ENCODE data around the gene LPIN1. TPM values are rescaled to one million over a fixed set of nuclear protein-coding genes. Genes with fewer than 3 reads are reported as not detected.

The LPIN1 gene
- total RNA-seq, 1 experiment from 2014 or later = 38.5 TPM

DNA sequence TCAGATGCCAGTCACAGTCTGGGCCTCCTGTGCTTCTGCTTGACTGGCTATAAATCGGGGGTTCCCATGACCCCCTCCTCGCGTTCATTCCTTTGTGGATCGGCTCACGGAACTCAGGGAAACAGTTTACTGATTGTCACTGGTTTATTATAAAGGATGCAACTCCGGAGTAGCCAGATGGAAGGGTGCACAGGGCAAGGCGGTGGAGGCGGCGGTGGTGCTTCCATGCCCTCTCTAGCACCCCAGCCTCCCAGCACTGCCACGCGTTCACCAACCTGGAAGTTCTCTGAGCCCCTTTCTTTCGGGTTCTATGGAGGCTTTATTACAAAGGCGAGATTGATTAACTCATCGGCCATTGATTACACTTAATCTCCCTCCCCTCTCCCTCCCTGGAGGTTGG is 15.6 kb downstream of the LPIN1 start:
- no peak for DNase-seq (ENCODE audit: low read depth)

DNA sequence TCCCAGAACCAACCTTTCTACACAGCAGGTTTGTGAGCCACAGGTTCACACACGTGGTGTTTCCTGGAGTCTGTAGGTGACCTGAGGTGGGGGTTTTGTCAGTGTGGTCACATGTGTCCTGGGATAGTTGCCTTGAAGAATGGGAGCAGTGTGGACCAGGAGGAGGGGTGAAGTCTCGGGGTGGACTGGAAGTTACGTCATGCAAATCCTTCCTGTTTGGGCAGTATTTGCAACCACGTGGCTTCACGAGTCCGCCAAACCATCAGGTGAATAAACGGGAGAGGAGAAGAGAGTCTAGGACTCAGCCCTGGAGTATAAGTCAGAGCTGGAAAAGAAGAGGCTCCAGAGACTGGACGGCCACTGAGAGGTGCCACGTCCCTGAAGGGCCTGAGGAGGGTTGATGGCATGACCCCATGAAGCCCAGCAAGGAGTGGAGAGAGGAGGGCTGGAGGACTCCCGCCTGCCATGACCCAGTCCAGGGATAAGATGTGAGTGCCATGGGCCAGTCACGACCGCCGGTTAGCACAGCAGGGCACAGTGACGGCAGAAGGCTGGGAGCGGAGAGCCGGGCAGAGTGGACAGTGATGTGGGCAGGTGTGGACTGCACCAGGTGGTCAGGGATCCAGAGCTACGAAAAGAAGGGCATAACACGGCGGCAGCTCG is 16.5 kb downstream of the LPIN1 start:
- no peak for DNase-seq (ENCODE audit: low read depth)

DNA sequence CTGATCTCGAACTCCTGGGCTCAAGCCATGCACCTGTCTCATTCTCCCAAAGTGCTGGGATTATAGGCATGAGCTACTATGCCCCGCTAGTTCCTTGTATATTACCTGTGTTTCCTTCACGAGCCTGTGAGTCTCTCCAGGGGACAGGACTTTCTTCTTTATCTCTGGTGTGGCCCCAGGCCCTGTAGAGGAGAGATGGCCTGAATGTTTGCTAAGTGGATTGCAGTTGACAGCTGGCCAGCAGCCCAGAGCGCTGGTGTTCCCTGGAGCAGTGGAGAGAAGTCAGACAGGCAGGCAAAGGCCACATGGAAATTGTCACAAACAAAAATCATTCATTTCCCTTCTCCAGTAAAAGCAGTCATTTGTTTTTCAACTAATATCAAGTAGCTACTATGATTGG is 17.9 kb downstream of the LPIN1 start:
- no peak for DNase-seq (ENCODE audit: low read depth)

DNA sequence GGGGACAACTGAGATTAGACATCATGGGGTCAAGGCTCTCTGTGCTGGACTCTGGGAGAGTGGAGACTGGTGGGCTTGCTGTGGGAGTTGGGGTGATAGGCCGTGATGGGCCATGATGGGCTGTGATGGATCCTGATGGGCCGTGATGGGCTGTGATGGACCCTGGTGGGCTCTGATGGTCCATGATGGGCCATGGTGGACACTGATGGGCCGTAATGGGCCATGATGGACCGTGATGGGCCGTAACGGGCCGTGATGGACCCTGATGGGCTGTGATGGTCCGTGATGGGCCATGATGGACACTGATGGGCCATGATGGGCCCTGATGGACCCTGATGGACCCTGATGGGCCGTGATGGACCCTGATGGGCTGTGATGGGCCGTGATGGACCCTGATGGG is 18.5 kb downstream of the LPIN1 start:
- no peak for DNase-seq (ENCODE audit: low read depth)

DNA sequence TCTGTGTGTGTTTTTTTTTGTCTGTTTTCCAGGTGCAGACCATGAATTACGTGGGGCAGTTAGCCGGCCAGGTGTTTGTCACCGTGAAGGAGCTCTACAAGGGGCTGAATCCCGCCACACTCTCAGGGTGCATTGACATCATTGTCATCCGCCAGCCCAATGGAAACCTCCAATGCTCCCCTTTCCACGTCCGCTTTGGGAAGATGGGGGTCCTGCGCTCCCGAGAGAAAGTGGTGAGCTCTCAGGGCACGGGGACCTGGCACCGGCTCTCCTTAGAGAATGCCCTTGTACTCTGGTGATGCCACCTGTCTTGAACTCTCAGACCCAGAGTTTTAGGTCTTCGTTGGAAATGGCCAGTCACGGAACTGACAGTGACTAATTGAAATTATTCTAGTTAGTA is 19.1 kb downstream of the LPIN1 start:
- DNase-seq (ENCODE audit: low read depth) = no peak

DNA sequence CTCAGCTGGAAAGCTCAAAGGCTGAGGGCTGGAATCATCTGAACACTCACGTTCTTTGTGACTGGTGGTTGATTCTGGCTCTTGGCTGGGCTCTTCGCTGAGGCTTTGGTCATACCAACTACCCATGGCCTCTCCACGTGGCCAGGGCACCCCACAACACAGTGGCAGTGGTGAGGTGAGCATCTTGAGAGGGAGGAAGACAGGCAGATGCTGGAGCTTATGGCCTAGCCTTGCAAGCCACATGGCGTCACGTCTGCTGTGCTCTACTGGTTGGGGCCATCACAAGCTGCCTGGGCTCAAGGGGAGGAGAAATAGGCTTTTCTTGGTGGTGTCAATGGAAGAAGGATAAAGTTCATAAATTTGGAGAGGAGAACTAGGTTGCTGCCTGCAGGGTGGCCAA is 19.6 kb downstream of the LPIN1 start:
- DNase-seq (ENCODE audit: low read depth) = no peak

DNA sequence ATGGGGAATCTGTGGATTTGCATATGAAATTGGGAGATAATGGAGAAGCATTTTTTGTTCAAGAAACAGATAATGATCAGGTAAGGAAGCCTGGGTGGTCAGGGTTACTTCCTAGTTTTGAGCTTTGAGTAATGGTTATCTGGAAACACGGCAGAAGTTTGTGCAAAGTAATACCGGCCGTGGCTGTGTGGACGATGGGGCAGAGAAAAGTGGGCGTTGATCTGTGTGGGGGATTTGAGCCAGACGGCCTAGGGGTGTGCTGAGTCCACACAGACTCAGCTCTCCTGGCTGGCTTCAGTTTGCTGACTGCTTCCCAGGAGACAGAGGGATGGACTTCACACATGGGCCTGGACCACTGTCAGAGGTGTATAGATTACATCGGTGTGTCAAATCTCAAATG is 21.3 kb downstream of the LPIN1 start:
- DNase-seq (ENCODE audit: low read depth) = no peak

DNA sequence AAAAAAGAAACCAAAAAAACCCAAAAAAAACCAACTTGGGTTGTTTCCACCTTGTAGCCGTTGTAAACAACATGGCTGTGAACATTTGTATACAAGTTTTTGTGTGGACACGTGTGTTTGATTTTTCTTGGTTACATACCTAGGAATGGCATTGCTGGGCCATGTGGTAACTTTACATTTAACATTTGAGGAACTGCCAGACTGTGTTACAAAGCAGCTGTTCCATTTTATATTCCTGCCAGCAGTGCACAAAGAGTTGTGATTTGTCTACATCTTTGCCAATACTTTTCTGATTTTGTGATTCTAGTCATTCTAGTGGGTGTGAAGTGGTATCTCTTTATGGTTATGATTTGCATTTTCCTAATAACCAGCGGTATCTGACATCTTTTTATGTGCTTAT is 22.5 kb downstream of the LPIN1 start:
- no peak for DNase-seq (ENCODE audit: low read depth)

DNA sequence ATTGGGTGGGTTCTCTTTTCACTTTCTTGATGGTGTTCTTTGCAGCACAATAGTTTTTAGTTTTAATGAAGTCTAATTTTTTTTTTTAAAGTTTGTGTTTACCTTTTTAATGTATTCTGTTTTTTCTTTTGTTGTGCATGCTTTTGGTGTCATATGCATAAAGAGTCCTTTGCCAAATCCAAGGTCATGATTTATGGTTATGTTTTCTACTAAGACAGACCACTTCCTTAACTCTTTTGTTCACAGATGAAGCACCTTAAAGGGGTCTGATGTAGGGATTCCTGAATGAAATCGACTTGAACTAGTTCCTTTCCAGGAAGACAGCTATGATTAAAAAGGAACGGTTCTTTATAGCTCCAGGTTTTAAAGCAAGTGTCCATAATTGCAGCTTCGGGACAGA is 23.1 kb downstream of the LPIN1 start:
- DNase-seq (ENCODE audit: low read depth) = no peak

DNA sequence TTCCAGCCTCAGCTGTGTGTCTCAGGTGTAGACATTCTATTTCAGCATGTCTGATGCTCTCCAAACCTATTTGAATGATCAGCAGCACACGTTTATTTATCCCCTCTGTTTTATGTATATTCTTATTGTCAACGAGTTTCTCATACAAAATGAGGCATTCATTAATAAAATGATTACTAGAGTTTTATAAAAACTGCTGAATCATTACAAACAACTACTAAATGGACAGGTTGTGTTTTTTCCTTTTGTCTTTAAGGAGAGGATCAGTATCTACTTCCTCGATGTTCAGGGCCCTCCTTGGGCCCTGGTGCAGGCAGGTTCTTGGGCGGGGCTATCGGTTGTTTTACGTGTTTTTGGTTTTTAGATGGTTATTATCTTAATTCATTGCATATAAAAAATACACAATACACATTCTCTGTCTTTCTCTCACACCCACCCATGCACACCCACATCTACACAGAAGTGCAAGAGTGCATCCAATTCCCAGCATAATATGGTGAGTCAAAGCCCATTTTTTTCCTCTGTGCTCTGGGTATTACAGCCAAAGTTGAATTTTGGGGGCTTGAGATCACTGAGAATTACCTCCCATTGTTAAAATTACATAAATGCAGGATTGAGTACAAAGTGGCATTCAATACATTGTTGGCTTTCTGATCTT is 24.2 kb downstream of the LPIN1 start:
- DNase-seq (ENCODE audit: low read depth) = no peak

DNA sequence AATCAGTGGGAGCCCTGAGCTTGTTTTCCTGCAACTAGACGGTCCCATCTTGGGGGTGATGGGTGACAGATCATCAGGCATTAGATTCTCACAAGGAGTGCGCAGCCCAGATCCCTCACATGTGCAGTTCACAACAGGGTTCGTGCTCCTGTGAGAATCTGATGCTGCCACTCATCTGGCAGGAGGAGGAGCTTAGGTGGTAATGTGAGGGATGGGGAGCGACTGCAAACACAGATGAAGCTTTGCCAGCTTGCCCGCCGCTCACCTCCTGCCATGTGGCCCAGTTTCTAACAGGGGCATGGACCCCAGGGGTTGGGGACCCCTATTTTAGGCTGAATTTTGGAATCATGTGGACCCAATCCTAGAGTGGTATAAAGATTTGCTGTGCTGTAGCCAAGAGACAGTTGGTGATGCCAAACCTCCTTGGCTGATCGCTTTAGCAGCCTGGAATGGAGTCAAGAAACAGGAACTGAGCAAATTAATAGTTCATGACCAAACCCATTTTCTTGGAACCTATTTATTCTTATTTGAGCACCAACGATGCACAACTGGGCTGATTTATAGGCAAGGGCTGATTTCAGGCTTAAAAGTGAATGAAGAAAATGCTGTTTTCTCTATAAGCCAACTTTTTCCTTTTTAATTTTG is 25.7 kb downstream of the LPIN1 start:
- DNase-seq (ENCODE audit: low read depth) = no peak

DNA sequence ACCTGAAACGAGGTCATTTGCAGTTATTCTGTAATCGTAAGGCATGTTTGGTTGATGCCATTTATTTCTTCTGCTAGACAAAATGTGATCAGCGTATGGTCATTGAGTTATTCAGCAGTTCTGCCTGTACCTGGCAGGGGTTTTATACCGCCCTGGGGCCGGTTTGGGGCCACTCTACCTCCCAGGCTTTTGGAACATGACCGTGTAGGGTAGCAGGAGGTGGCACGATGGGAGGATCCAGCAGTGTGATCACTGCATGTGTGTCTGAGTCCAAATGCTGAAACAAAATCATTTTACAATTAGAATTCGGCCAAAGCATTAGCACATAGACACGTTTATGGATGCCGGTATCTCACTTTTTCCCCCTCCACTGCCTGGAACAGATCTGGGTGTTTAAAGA is 26.7 kb downstream of the LPIN1 start:
- DNase-seq (ENCODE audit: low read depth) = no peak

DNA sequence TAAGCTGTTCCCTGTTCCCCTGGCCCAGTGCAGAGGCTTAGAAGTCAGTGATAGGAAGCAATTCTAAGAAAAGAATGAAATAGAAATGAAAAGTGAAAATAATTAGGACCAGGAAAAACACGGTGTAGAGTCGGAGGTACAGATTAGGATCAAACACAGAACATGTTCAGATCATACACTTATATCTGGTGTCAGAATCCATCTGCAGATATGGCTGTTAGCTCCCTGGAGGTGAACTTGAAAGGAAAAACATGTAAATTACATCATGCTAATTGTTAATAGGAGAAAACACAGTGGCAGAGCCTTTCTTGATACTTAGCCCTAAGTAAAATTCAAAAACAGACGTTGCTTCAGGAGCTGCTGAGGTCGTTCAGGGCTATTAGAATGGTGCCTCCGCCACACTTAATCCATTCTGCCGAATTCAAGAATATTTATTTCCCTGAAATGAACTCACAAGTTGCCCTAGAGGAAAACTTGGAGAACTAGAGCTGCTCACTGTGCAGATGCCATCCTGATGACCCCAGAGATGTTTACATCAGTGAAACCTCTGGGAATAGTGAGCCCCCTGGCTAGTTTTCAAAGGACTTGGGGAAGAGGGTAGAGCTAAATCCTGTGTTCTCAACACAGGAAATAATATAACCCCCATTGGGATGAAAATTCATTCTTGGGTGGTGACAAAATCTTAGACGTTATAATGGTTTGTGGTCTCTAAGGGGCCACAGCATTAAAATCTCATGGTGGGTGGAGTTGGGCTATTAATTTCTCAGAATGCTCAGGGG is 27.5 kb downstream of the LPIN1 start:
- DNase-seq (ENCODE audit: low read depth) = no peak

DNA sequence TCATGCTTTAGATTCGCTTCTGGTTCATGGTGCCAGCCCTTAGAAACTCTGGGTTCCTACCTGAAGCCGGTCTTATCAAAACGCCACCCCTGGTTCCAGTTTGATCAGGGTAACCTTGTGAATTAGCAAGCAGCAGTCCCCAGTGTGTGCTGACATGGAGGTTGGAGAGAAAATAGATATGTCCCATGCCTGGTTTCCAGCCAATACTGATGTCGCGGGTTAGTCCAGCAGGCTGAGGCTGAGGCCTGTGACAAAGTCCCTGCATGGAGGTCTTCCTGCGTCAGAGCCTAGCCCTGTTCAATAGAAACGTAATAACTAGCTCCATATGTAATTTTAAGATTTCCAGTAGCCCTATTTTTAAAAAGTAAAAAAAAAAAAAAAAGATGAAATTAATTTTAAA is 28.2 kb downstream of the LPIN1 start:
- DNase-seq (ENCODE audit: low read depth) = no peak

DNA sequence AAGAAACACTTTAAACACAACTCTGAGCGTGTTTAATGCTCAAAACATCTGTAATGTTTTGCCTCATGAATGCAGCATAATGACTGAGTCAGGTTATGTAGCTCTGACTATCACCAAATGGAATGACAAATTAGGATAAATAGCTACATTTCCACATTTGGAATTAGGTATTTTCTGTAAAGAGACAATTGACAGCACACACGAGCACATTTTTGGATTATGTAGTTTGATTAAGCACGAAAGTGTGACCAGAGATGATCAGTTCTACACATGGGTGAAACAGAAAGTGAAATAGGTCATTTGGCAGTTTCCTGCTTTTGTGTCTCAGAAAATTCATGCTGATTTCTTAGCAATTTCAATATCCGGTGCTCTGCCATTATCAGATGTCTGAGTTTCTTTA is 29.0 kb downstream of the LPIN1 start:
- DNase-seq (ENCODE audit: low read depth) = no peak

DNA sequence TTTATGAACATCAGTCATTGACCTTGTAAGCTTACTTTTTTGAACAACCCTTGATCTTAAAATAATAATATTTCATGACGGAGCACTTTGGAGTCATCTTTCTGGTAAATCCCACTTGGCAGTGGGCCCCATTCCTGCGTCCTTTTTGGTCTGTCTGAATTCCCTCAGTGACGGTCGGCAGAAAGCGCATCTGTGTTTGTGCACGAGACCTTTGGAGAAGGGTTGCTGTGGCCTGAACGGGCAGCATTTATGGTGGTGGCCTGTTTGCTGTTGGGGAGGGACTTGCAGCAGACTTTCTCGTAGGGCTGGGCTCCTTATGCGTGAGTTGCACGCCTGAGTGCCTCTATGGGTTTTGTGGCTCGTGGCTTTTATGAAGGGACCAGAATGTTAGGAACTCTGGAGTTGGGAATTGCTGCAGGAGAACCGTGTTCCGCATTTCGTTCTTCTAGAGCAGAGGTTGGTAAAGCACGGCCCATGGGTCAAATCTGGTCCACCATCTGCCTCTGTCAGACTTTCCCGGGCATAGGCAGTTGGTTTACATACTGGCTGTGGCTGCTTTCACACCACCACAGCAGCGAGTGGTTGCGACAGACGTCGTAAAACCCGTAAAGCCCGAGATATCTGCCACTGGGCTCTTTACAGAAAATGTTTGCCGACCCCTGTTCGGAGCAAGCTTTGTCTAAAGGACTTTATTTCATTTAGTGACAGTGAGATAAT is 30.8 kb downstream of the LPIN1 start:
- DNase-seq (ENCODE audit: low read depth) = no peak

DNA sequence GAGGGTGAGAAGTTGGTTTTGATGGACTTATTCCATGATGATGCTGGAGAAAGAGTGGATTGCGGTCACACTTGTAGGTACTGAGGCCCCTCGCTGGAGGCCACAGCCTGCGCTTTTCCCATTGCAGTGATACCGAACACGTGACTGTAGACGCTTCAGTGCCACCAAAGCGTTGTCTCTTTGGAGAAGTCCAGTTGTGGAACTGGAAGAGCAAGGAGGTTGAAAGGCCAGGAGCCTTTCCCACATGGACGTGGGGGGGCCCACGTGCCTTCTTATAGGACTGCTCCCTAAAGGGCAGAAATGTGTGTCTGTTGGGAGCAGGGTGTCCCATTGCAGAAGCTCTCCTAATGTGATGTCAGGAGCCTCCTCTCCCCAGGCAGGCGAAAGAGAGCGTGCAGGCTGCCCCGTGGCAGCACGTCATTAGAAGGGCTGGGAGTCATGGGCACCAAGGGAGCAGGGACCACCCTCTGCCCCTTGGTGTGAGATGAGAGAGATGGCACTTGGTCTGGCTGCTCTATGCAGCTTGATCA is 31.5 kb downstream of the LPIN1 start:
- DNase-seq (ENCODE audit: low read depth) = no peak

DNA sequence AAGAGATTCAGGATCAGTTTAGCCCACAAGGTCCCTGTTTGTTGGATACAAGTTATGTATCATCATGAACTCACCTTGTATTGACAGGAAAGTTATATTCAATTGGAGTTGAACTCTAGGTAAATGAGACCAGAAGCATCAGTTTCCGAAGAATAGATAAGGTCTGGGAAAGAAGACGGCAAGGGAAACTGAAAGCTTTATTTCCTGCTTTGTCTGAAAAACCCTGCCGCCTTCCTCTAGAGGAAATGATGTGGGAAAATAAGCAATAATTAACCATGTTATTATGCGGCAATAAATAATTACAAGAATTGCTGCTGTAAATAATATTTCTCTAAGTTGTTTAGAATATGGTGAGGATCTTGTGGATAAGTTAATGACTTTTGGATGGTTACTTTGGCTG is 32.0 kb downstream of the LPIN1 start:
- no peak for DNase-seq (ENCODE audit: low read depth)

DNA sequence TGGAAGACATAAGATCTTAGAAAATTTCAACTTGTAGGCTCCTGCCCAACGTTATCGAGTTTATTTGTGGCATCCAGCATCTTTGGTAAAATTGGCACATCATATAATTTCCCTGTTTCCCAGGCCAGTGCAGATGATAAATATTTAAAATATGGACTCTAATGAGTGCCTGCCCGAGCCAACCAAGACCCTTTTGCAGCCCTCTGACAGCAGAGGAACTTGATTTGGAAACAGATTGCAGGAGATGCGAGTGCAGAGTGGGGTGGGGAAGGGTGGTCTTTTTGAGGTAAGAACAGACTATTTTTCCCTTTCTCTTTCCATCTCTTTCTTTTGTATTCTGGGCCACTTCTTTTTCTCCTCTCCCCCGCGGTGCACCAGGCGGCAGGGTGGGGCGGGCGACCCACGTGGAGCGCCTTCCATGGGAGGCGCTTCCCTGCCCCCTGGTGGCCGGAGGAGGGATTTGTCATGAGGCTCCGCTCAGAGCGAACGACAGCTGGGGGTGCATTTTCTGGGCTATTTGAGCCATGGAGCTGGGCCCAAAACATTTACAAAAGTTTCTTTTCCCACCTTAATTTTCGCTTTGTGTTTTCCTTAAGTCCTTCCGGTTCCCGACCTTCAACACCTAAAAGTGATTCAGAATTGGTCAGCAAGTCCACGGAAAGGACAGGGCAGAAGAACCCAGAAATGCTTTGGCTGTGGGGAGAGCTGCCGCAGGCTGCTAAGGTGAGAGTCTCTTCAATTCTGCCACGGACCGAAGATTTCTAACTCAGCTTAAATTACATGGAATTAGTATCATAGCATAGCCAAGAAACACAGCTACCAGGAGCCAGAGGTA is 32.7 kb downstream of the LPIN1 start:
- peak; percentile 65 for DNase-seq (ENCODE audit: low read depth)

DNA sequence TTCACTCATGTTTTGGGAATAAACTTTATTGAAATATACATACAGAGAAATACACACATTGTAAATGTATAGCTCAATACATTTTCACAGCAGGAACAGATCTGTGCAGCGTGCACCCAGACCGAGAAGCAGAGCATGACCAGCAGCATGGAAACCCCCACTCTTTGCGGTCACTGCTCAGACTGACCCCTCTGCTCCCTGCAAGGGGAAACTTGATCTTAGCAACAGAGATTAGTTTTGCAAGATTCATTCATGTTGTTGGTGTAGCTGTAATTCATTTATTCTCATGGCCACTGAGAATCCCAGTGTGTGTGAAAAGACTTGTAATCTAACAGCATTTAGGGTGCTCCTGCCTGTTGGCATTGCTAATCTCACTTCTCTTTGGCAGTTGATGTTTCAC is 35.2 kb downstream of the LPIN1 start:
- no peak for DNase-seq (ENCODE audit: low read depth)
